Heart right ventricle (tissue), 16 donors: ENCODE results near the gene FGD4. TPM values are rescaled to one million over a fixed set of nuclear protein-coding genes. Genes with fewer than 3 reads are reported as not detected.
A peak's percentile ranks its signal among the peaks of the same experiment; 100 is the strongest.

Experiments
- ATAC-seq, 8 donors: fragments of 200-7000 bp; cut with Tn5 transposase; one replicate each; pipeline ENCODE4 v1.9.1; 2020; ENCODE audit warnings: mild to moderate bottlenecking in 8 of 8, moderate library complexity in 8 of 8, moderate number of reproducible peaks in 1 of 8
- DNase-seq, 2 donors: peaks; one replicate each; pipeline ENCODE4 v3.0.0-alpha.2; 2020
- H3K27ac ChIP-seq, 10 donors: fragments of 200-600 bp; sonication (generic) in 2 of 10; one replicate each; pipeline versions ENCODE4 v1.5.0 to v1.8.0; 2020 to 2022; ENCODE audit warnings: mild to moderate bottlenecking in 3 of 10
- H3K27me3 ChIP-seq, 7 donors: fragments of 200-600 bp; one replicate each; pipeline ENCODE4 v1.8.0; 2021 to 2022; ENCODE audit warnings: mild to moderate bottlenecking in 2 of 7
- H3K36me3 ChIP-seq, 9 donors: fragments of 200-600 bp; sonication (generic) in 1 of 9; one replicate each; pipeline versions ENCODE4 v1.5.0 to v1.8.0; 2020 to 2022; ENCODE audit warnings: mild to moderate bottlenecking in 2 of 9
- H3K4me1 ChIP-seq, 9 donors: fragments of 200-600 bp; sonication (generic) in 1 of 9; one replicate each; pipeline versions ENCODE4 v1.5.0 to v1.8.0; 2020 to 2022; ENCODE audit warnings: mild to moderate bottlenecking in 4 of 9
- H3K4me3 ChIP-seq, 10 donors: fragments of 200-600 bp; sonication (generic) in 2 of 10; one replicate each; pipeline versions ENCODE4 v1.5.0 to v1.8.0; 2020 to 2022; ENCODE audit warnings: mild to moderate bottlenecking in 7 of 10, moderate library complexity in 2 of 10
- H3K9me3 ChIP-seq, 11 donors: fragments of 200-600 bp in 10 of 11; sonication (generic) in 2 of 11; one replicate each; pipeline versions ENCODE4 v1.5.0 to v1.8.0; 2013 to 2022; ENCODE audit warnings: mild to moderate bottlenecking in 2 of 11, control low read depth in 1 of 11, moderate library complexity in 1 of 11
- CTCF ChIP-seq, 9 donors: fragments of 200-600 bp; sonication (generic) in 2 of 9; IDR thresholded peaks; one replicate each; pipeline versions ENCODE4 v1.5.0 to v1.8.0; 2021 to 2022; ENCODE audit warnings: antibody characterized with exemption in 9 of 9, mild to moderate bottlenecking in 5 of 9, moderate library complexity in 1 of 9
- WGBS, 2 donors: extraction: QIAGEN DNeasy Blood & Tissue Kit; methylation state at CpG; one replicate each; pipeline ENCODE4 v1.1.7; 2013; ENCODE audit warnings: inconsistent platforms in 1 of 2; 5-methylcytosine and 5-hydroxymethylcytosine counted together
- intact Hi-C, 10 donors: fragments of 100-400 bp; cut with DNase I; formaldehyde crosslinking; loops; one replicate each; pipeline versions ENCODE4 v1.11.1 to v1.14.2; 2022
- long read RNA-seq, 3 donors: library from polyadenylated mRNA; unstranded; transcript quantifications; one replicate each; pipeline ENCODE4 v2.0.0, GENCODE V29; 2020 to 2021
- polyA plus RNA-seq, 2 donors: library from polyadenylated mRNA; stranded (reverse); fragments of 200-250 nt; gene quantifications; one replicate each; pipeline ENCODE4 v1.2.3, GENCODE V29; 2013
- total RNA-seq, 10 donors: library from RNA; stranded (reverse); fragmentation: NEBNext Ultra II Directional in 3 of 10; extraction: Animal tissue kit (Norgen Biotek cat#: 25700) in 3 of 10; gene quantifications; one replicate each; pipeline versions ENCODE4 v1.2.1 to v1.2.4, GENCODE V29; 2021 to 2023
- donor health status: Arrhythmogenic right ventricular cardiomyopathy.
- donor health status: ischemic (EF 13 %, LVEDD 7.1; RV severe dilation, severe dysfunction).
- donor health status: healthy with polysubstance abuse.
- donor health status: DM: no; HTN: yes; CAD: no.
- donor health status: DM: no; HTN: no; CAD: no.
- donor health status: ischemic (EF 25% LVEDD 6.9; RV normal size, moderate dysfunction).
- donor health status: ischemic (EF 25% LVEDD 5.7; RV mildly dilated, moderate dysfunction).
- donor health status: healthy.
- donor health status: DM: yes; HTN: yes; CAD: no.
- donor health status: Ischemic cardiomyopathy.
- donor health status: ischemic (EF 35%, LVEDD 5.7; RV mildly dilated, moderate dysfunction).
- donor health status: nonischemic (EF 11% LVEDD 7.7; RV severe dilation, severe dysfunction).
- donor health status: DM: yes; HTN: yes; CAD: no.
- donor health status: PGD.
- donor health status: ischemic (EF 29% LVEDD 5.4; RV normal size, mild dysfunction).
- donor health status: nonischemic (EF 23%, LVEDD 6.1; RV moderate dilation, normal function).

FGD4 gene
- total RNA-seq (10 to 100 TPM; 14.4 to 36.9 (median 26.5) TPM), polyA plus RNA-seq (1 to 10 TPM; 2.6 to 7.7 TPM)
- long read RNA-seq, donor 1, partial matches to known transcripts, result 3 of 9 reads
- long read RNA-seq, donor 1, other reads (novel, unspliced or antisense), result 4 of 9 reads
- long read RNA-seq, donor 2, partial matches to known transcripts, result 3 of 12 reads
- long read RNA-seq, donor 2, other reads (novel, unspliced or antisense), result 8 of 12 reads
- long read RNA-seq, donor 3, partial matches to known transcripts, result 24 of 51 reads
- long read RNA-seq, donor 3, other reads (novel, unspliced or antisense), result 27 of 51 reads

- Histone ChIP-seq H3K27ac (peak within 1 kb of the TSS; percentile 64 to 93 (median 82)), H3K4me1 (peaks cover 0 to 39% (median 21%) of the 10 kb centered on the region in 9 donors), H3K27me3 (peaks cover 0 to 32% (median 0%) of the 10 kb centered on the region in 7 donors), H3K4me3 (peak within 1 kb of the TSS; percentile 62 to 98 (median 89)), H3K9me3 (no peaks in the 10 kb centered on the region), H3K36me3 (no peaks in the 10 kb centered on the region)
- WGBS, 2 donors, result 1% methylated on average over 79 to 82 of the region's 82 CpGs
- ATAC-seq (peak; percentile 94 to 99 (median 97)), DNase-seq (peak; percentile 84 to 88)
- TF ChIP-seq CTCF (IDR thresholded peaks at IDR 0.05), result peak in 8 of 9 donors; percentile 23 to 70 (median 52)
- intact Hi-C loops, result loop anchor here in 3 of 10 donors (5.0 kb wide), 1 partner anchor 53 kb away; no protein-coding TSS in a partner anchor
These were observed at the start of gene FGD4 for GRCh38 chr12:32399370-32400113. Gene FGD4 (plus strand): TSS chr12:32399558.

- Histone ChIP-seq H3K27me3 (no peaks in the 10 kb centered on the region), H3K9me3 (no peaks in the 10 kb centered on the region), H3K27ac (no peak overlapping the region), H3K4me3 (no peak overlapping the region), H3K36me3 (no peaks in the 10 kb centered on the region), H3K4me1 (no peaks in the 10 kb centered on the region)
- WGBS, 2 donors, result 78 to 81% methylated on average over 1 of the region's 1 CpG
- no peak for TF ChIP-seq CTCF (IDR thresholded peaks at IDR 0.05)
- ATAC-seq, result no peak
- DNase-seq, result no peak
- intact Hi-C loops, result no loop called here
These were observed 45.8 kb upstream of the FGD4 start for GRCh38 chr12:32353540-32353939.

GRCh38 chr12:32357601-32358249 is 41.6 kb upstream of the FGD4 start:
- WGBS, 2 donors, result 97% methylated on average over 8 of the region's 8 CpGs
- no peak for ATAC-seq
- intact Hi-C loops, result no loop called here
- no peaks in the 10 kb centered on the region for H3K4me1 ChIP-seq
- no peak for TF ChIP-seq CTCF (IDR thresholded peaks at IDR 0.05)
- no peak for DNase-seq
- H3K9me3 ChIP-seq, result no peaks in the 10 kb centered on the region
- H3K27me3 ChIP-seq, result no peaks in the 10 kb centered on the region
- no peak overlapping the region for H3K27ac ChIP-seq
- no peak overlapping the region for H3K4me3 ChIP-seq
- no peaks in the 10 kb centered on the region for H3K36me3 ChIP-seq

- no peak for TF ChIP-seq CTCF (IDR thresholded peaks at IDR 0.05)
These were observed 38.4 kb upstream of the FGD4 start for GRCh38 chr12:32360956-32361355.

More at GRCh38 chr12:32360956-32361355, 38.4 kb upstream of the FGD4 start:
- Histone ChIP-seq H3K4me3 (no peak overlapping the region), H3K36me3 (no peaks in the 10 kb centered on the region), H3K27me3 (no peaks in the 10 kb centered on the region), H3K27ac (no peak overlapping the region), H3K9me3 (no peaks in the 10 kb centered on the region), H3K4me1 (peaks cover 0 to 7% (median 2%) of the 10 kb centered on the region in 9 donors)
- ATAC-seq (no peak), DNase-seq (no peak)
- intact Hi-C loops, result loop anchor here in 3 of 10 donors (5.0 to 10.0 kb wide), 2 partner anchors 84 to 311 kb away; no protein-coding TSS in a partner anchor
- 74 to 87% methylated on average over 6 of the region's 6 CpGs for WGBS, 2 donors
